Liver (tissue), 3 donors: ENCODE data around the gene CREBBP.

Experiments used
- CTCF ChIP-seq: fragments of 150-350 bp; IDR thresholded peaks from 2 replicates; pipeline ENCODE4 v1.5.1; 2017; ENCODE audit warnings: improper control_type of control experiment, low read depth, low read length; ENCODE audit not compliant: missing input control
- EGR1 ChIP-seq, 2 donors: IDR thresholded peaks; 2 replicates each; pipeline ENCODE4 v1.6.1; 2016 to 2018; ENCODE audit warnings: antibody characterized with exemption in 2 of 2, low read depth in 2 of 2
- FOXA2 ChIP-seq: IDR thresholded peaks from 2 replicates; pipeline ENCODE4 v1.6.1; 2016; ENCODE audit warnings: antibody characterized with exemption
- HNF4G ChIP-seq: IDR thresholded peaks from 2 replicates; pipeline ENCODE4 v1.6.1; 2016; ENCODE audit warnings: antibody characterized with exemption
- MAX ChIP-seq: IDR thresholded peaks from 2 replicates; pipeline ENCODE4 v1.6.1; 2016; ENCODE audit warnings: antibody characterized with exemption
- NR2F2 ChIP-seq: IDR thresholded peaks from 2 replicates; pipeline ENCODE4 v1.6.1; 2016; ENCODE audit warnings: antibody characterized with exemption
- RAD21 ChIP-seq, 2 donors: IDR thresholded peaks; 2 replicates each; pipeline ENCODE4 v1.6.1; 2016; ENCODE audit warnings: antibody characterized with exemption in 2 of 2, mild to moderate bottlenecking in 2 of 2
- RXRA ChIP-seq, 2 donors: IDR thresholded peaks; 2 replicates each; pipeline ENCODE4 v1.6.1; 2017 to 2018; ENCODE audit warnings: antibody characterized with exemption in 2 of 2, mild to moderate bottlenecking in 1 of 2
- SP1 ChIP-seq: IDR thresholded peaks from 2 replicates; pipeline ENCODE4 v1.6.1; 2018; ENCODE audit warnings: antibody characterized with exemption, mild to moderate bottlenecking
- TAF1 ChIP-seq: conservative IDR thresholded peaks from 2 replicates; pipeline ENCODE4 v1.6.1; 2016; ENCODE audit warnings: antibody characterized with exemption, mild to moderate bottlenecking
- YY1 ChIP-seq: IDR thresholded peaks from 2 replicates; pipeline ENCODE4 v1.6.1; 2016; ENCODE audit warnings: antibody characterized with exemption, mild to moderate bottlenecking
- ZBTB33 ChIP-seq: IDR thresholded peaks from 2 replicates; pipeline ENCODE4 v1.6.1; 2016; ENCODE audit warnings: antibody characterized with exemption
- TF ChIP-seq, protein P1 (sequence below): IDR thresholded peaks from 2 replicates; pipeline ENCODE4 v1.6.1; 2016; ENCODE audit warnings: antibody characterized with exemption, mild to moderate bottlenecking
- TF ChIP-seq, protein P2 (sequence below): IDR thresholded peaks from 2 replicates; pipeline ENCODE4 v1.6.1; 2016; ENCODE audit warnings: antibody characterized with exemption
- donor health status: healthy.
- donor health status: healthy.

DNA sequence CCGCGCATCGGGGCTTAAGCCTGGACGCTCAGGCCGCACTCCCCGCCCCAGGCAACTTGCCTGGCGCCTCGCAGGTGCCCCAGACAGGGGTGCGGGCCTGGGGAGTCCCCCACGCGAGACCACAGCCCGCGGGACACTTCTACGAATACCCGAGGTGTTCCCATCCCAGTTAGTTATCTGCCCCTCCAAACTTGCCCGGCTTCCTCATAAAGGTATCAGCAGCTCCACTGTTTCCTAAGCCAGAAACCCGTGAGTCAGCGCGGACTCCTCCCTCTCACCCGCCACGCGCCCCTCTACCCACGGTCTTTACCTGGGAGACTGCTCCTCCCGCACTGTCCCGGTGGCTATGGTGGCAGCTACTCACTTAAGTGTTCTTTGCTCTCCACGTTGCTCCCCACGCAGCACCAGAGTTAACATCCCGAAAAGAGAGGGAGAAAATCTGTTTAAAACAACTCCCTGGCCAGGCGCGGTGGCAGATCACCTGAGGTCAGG lies 1.0 kb upstream of the CREBBP start:
- TF ChIP-seq NR2F2 (no peak), CTCF (no peak), SP1 (no peak), MAX (no peak), ZBTB33 (no peak), TAF1 (no peak), HNF4G (no peak), FOXA2 (no peak), EGR1 (IDR thresholded peaks at IDR 0.05; ENCODE audit: low read depth in 2 of 2) (no peak), RAD21 (IDR thresholded peaks at IDR 0.05) (no peak), RXRA (IDR thresholded peaks at IDR 0.05) (no peak), YY1 (no peak)
- TF ChIP-seq, protein P1, sequence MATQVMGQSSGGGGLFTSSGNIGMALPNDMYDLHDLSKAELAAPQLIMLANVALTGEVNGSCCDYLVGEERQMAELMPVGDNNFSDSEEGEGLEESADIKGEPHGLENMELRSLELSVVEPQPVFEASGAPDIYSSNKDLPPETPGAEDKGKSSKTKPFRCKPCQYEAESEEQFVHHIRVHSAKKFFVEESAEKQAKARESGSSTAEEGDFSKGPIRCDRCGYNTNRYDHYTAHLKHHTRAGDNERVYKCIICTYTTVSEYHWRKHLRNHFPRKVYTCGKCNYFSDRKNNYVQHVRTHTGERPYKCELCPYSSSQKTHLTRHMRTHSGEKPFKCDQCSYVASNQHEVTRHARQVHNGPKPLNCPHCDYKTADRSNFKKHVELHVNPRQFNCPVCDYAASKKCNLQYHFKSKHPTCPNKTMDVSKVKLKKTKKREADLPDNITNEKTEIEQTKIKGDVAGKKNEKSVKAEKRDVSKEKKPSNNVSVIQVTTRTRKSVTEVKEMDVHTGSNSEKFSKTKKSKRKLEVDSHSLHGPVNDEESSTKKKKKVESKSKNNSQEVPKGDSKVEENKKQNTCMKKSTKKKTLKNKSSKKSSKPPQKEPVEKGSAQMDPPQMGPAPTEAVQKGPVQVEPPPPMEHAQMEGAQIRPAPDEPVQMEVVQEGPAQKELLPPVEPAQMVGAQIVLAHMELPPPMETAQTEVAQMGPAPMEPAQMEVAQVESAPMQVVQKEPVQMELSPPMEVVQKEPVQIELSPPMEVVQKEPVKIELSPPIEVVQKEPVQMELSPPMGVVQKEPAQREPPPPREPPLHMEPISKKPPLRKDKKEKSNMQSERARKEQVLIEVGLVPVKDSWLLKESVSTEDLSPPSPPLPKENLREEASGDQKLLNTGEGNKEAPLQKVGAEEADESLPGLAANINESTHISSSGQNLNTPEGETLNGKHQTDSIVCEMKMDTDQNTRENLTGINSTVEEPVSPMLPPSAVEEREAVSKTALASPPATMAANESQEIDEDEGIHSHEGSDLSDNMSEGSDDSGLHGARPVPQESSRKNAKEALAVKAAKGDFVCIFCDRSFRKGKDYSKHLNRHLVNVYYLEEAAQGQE, result no peak
- TF ChIP-seq, protein P2, sequence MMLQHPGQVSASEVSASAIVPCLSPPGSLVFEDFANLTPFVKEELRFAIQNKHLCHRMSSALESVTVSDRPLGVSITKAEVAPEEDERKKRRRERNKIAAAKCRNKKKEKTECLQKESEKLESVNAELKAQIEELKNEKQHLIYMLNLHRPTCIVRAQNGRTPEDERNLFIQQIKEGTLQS, result no peak
